NT2/D1 (cell line): Measurements from ENCODE around the gene WAPL.
"Not testable (repeated sequence)": the region's sequence is repeated elsewhere in the genome, so short reads cannot be mapped to it uniquely, and the experiment has no call there.

Experiments
- DNase-seq: peaks from one replicate; pipeline ENCODE4 v3.0.0-alpha.2; 2011; ENCODE audit warnings: low read depth, low spot score
- H3K27me3 ChIP-seq: 2 replicates; pipeline ENCODE4 v1.6.0; 2011; ENCODE audit warnings: mild to moderate bottlenecking; ENCODE audit not compliant: insufficient read length, insufficient read depth
- H3K36me3 ChIP-seq: 2 replicates; pipeline ENCODE4 v1.6.1; 2011; ENCODE audit warnings: mild to moderate bottlenecking, low read length, mixed read lengths; ENCODE audit not compliant: insufficient read depth, insufficient read length
- H3K4me1 ChIP-seq: 2 replicates; pipeline ENCODE4 v1.5.1; 2011; ENCODE audit not compliant: insufficient read depth, insufficient read length
- H3K4me3 ChIP-seq: 2 replicates; pipeline ENCODE4 v1.5.1; 2011; ENCODE audit warnings: low read depth; ENCODE audit not compliant: insufficient read length
- H3K9ac ChIP-seq: 2 replicates; pipeline ENCODE4 v1.6.0; 2011; ENCODE audit warnings: low read depth; ENCODE audit not compliant: insufficient read length
- H3K9me3 ChIP-seq: 2 replicates; pipeline ENCODE4 v1.5.1; 2011; ENCODE audit warnings: mild to moderate bottlenecking, low read length; ENCODE audit not compliant: insufficient read depth
- SUZ12 ChIP-seq: IDR thresholded peaks from 2 replicates; pipeline ENCODE4 v1.6.1; 2011; ENCODE audit not compliant: insufficient read length, insufficient read depth; ENCODE audit errors: extremely low read depth
- YY1 ChIP-seq: IDR thresholded peaks from 2 replicates; pipeline ENCODE4 v1.6.1; 2011; ENCODE audit not compliant: insufficient read length, insufficient read depth
- ZNF274 ChIP-seq: IDR thresholded peaks from 2 replicates; pipeline ENCODE4 v1.6.1; 2011; ENCODE audit warnings: mild to moderate bottlenecking, low read depth, low read length

WAPL gene

GRCh38 chr10:86553213-86553612 is 31.6 kb upstream of the WAPL start:
- no peaks in the 10 kb centered on the region for H3K27me3 ChIP-seq
- H3K36me3 ChIP-seq: no peaks in the 10 kb centered on the region
- H3K4me1 ChIP-seq: no peaks in the 10 kb centered on the region
- DNase-seq: no peak
- H3K9ac ChIP-seq: no peak overlapping the region
- H3K9me3 ChIP-seq: no peaks in the 10 kb centered on the region
- TF ChIP-seq SUZ12: no peak
- TF ChIP-seq YY1: no peak
- no peak for TF ChIP-seq ZNF274
- H3K4me3 ChIP-seq: no peak overlapping the region

DNA sequence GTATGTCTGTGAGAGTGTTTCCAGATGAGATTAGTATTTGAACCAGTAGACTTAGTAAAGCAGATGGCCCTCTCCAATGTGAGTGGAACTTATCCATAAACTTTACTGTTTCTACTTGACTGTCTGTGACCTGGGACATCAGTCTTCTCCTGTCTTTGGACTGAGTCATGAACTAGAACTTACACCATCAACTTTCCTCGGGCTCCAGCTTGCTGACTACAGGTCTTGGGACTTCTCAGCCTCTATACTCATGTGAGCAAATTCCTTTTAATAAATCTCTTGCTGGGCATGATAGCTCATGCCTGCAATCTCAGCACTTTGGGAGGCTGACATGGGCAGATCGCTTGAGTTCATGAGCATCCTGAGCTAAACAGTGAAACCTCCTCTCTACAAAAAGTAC is 25.7 kb upstream of the WAPL start:
- no peak overlapping the region for H3K9ac ChIP-seq
- TF ChIP-seq SUZ12 (no peak), ZNF274 (no peak), YY1 (no peak)
- no peak overlapping the region for H3K4me3 ChIP-seq
- H3K27me3 ChIP-seq: no peaks in the 10 kb centered on the region
- no peak for DNase-seq
- no peaks in the 10 kb centered on the region for H3K36me3 ChIP-seq
- H3K4me1 ChIP-seq: no peaks in the 10 kb centered on the region
- no peaks in the 10 kb centered on the region for H3K9me3 ChIP-seq

GRCh38 chr10:86545101-86545500 is 23.5 kb upstream of the WAPL start:
- TF ChIP-seq SUZ12 (no peak), ZNF274 (no peak), YY1 (no peak)
- no peak for DNase-seq
- no peaks in the 10 kb centered on the region for H3K9me3 ChIP-seq
- H3K9ac ChIP-seq: no peak overlapping the region
- no peaks in the 10 kb centered on the region for H3K27me3 ChIP-seq
- H3K36me3 ChIP-seq: no peaks in the 10 kb centered on the region
- H3K4me1 ChIP-seq: no peaks in the 10 kb centered on the region
- no peak overlapping the region for H3K4me3 ChIP-seq

DNA sequence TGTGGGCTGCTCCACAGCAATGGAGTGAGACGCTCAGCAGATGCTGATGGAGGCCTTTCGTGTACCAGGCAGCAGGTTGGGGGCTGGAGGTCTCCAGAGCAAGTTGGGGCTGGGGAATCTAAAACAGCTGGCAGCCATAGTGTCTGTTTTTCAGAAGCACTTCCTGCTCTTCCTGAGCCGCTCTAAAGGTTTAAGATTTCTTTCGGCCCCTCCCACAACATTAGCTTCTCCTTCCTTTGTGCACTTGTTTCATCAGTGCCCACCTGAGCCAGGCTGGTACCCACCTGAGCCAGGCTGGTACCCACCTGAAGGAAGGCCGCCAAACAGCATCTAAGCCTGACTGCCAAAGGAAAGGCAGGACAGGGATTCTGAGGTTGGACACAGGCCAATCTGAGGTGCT is 18.4 kb upstream of the WAPL start:
- no peaks in the 10 kb centered on the region for H3K36me3 ChIP-seq
- H3K4me1 ChIP-seq: peaks cover 1% of the 10 kb centered on the region
- DNase-seq: no peak
- no peaks in the 10 kb centered on the region for H3K27me3 ChIP-seq
- H3K9ac ChIP-seq: no peak overlapping the region
- H3K4me3 ChIP-seq: no peak overlapping the region
- TF ChIP-seq SUZ12 (no peak), ZNF274 (no peak), YY1 (no peak)
- no peaks in the 10 kb centered on the region for H3K9me3 ChIP-seq

- H3K4me3 ChIP-seq: no peak overlapping the region
- no peak for DNase-seq
- peaks cover 3% of the 10 kb centered on the region for H3K4me1 ChIP-seq
- no peaks in the 10 kb centered on the region for H3K27me3 ChIP-seq
- H3K9ac ChIP-seq: no peak overlapping the region
- TF ChIP-seq ZNF274 (no peak), YY1 (no peak), SUZ12 (no peak)
- H3K9me3 ChIP-seq: no peaks in the 10 kb centered on the region
- no peaks in the 10 kb centered on the region for H3K36me3 ChIP-seq
Observed at GRCh38 chr10:86538547-86538946, 17.0 kb upstream of the WAPL start.

- not testable (repeated sequence) for DNase-seq
Observed at GRCh38 chr10:86538040-86538439, 16.4 kb upstream of the WAPL start.

DNA sequence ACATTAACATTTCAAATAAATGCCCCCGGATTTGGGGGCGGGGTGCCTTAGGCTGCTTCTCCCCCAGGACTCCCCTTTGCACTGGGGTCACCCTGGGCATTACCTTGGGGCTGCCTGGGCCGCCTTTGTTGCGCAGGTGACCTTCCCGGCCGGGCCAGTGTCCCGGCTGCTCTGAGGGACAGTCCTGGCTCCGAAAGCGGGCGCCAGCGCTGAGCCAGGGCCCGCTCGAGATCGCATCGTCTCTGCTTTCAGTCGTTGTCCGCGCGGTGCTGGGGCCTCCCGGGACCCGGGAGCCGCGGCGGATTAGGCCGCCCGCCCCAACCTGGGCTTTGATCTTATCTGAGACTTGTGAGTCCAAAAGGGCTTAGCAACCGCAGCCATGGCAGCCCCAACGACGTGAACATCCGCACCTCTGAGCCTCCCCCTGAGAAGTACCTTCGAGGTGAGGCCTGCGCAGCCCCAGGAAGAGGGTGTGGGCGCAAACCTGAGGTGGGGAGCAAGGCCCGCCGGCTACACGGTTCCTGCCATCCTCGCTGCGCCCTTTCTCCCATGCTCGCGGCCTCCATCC is 14.8 kb upstream of the WAPL start:
- no peak overlapping the region for H3K9ac ChIP-seq
- H3K27me3 ChIP-seq: no peaks in the 10 kb centered on the region
- no peaks in the 10 kb centered on the region for H3K36me3 ChIP-seq
- DNase-seq: no peak
- peaks cover 7% of the 10 kb centered on the region for H3K4me1 ChIP-seq
- H3K9me3 ChIP-seq: no peaks in the 10 kb centered on the region
- TF ChIP-seq YY1 (no peak), SUZ12 (no peak), ZNF274 (no peak)
- H3K4me3 ChIP-seq: no peak overlapping the region

More at GRCh38 chr10:86538040-86538439, 16.4 kb upstream of the WAPL start:
- not testable (repeated sequence) for H3K4me1 ChIP-seq, H3K9me3 ChIP-seq, H3K36me3 ChIP-seq, H3K4me3 ChIP-seq, H3K27me3 ChIP-seq, H3K9ac ChIP-seq

DNA sequence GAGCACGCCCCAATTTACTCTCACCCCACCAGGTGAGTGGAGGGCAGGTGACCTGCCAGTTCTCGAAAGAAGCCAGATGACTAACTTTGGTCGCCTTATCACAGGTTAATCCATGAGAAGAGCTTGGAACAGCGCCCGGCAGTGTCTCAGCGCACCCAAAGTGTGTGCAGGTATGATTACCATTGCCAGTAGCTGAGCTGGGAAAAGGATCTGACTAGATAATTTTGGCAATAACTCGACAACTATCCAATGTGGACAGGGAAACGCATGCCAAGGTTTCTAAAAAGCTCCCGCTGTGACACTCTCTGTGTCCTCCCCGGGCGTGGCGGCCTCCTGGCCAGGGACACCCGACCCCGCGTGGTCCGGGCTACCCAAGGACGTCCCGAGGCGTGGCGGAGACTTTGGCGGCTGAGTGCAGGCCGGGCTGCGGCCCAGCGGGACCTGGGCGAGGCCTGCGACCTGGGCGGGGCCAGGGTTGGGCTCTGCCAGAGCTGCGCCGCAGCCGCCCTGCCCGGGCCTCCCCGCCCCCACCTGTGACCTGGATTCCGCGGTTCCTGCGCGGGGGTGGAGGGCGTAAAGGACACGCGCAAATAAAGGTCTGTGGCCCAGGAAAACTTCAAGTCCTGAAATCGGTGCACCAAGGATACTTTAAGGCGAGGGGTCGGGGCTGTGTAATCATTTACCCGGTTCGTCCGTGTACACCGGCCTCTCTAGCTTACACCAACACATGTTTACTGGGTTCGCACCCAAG is 13.7 kb upstream of the WAPL start:
- no peak for DNase-seq
- Histone ChIP-seq H3K9ac (no peak overlapping the region), H3K9me3 (no peaks in the 10 kb centered on the region), H3K4me3 (no peak overlapping the region), H3K27me3 (no peaks in the 10 kb centered on the region), H3K36me3 (no peaks in the 10 kb centered on the region), H3K4me1 (peaks cover 7% of the 10 kb centered on the region)
- no peak for TF ChIP-seq YY1
- no peak for TF ChIP-seq ZNF274
- TF ChIP-seq SUZ12: no peak
